ENCODE measurements around the gene BEND3. TPM values are rescaled to one million over a fixed set of nuclear protein-coding genes. Genes with fewer than 3 reads are reported as not detected.

Gene BEND3
- total RNA-seq, 2 donors from 2014 or later, result 0.54 to 4.2 TPM

- Histone ChIP-seq H3K27me3 (replicated peaks; ENCODE audit: insufficient read depth) (no peaks in the 10 kb centered on the region), H3K9me3 (no peaks in the 10 kb centered on the region), H3K36me3 (no peaks in the 10 kb centered on the region), H3K27ac (no peak overlapping the region), H3K4me1 (ENCODE audit: control insufficient read depth in 1 of 2, low read depth in 2 of 2) (peaks cover 4 to 20% of the 10 kb centered on the region in 2 donors), H3K4me3 (peak overlapping the region; percentile 92)
- no peak for TF ChIP-seq CTCF (IDR thresholded peaks at IDR 0.05)
- DNase-seq (ENCODE audit: low spot score), result no peak
- no peak for ATAC-seq (ENCODE audit: insufficient number of reproducible peaks, low FRiP score, low read depth)
Observed at GRCh38 chr6:107115695-107116327, 496 bp upstream of the BEND3 start.

- Histone ChIP-seq H3K36me3 (no peaks in the 10 kb centered on the region), H3K4me3 (peak overlapping the region; percentile 92), H3K27ac (no peak overlapping the region), H3K4me1 (ENCODE audit: control insufficient read depth in 1 of 2, low read depth in 2 of 2) (peaks cover 4 to 20% of the 10 kb centered on the region in 2 donors), H3K27me3 (replicated peaks; ENCODE audit: insufficient read depth) (no peaks in the 10 kb centered on the region), H3K9me3 (no peaks in the 10 kb centered on the region)
- peak; percentile 84 for TF ChIP-seq CTCF (IDR thresholded peaks at IDR 0.05)
- DNase-seq (ENCODE audit: low spot score) (peak; percentile 21), ATAC-seq (ENCODE audit: insufficient number of reproducible peaks, low FRiP score, low read depth) (peak; percentile 53)
Observed at GRCh38 chr6:107114213-107114925, 946 bp downstream of the BEND3 start.

- ATAC-seq (ENCODE audit: insufficient number of reproducible peaks, low FRiP score, low read depth) (no peak), DNase-seq (ENCODE audit: low spot score) (no peak)
- Histone ChIP-seq H3K9me3 (no peaks in the 10 kb centered on the region), H3K4me3 (no peak overlapping the region), H3K27ac (no peak overlapping the region), H3K27me3 (replicated peaks; ENCODE audit: insufficient read depth) (no peaks in the 10 kb centered on the region), H3K4me1 (ENCODE audit: control insufficient read depth in 1 of 2, low read depth in 2 of 2) (peaks cover 4 to 8% of the 10 kb centered on the region in 2 donors), H3K36me3 (no peaks in the 10 kb centered on the region)
- no peak for TF ChIP-seq CTCF (IDR thresholded peaks at IDR 0.05)
Observed at GRCh38 chr6:107110200-107110599, 5.1 kb downstream of the BEND3 start.

GRCh38 chr6:107108201-107108890 is 7.0 kb downstream of the BEND3 start:
- ATAC-seq (ENCODE audit: insufficient number of reproducible peaks, low FRiP score, low read depth), result no peak
- Histone ChIP-seq H3K4me3 (no peak overlapping the region), H3K4me1 (ENCODE audit: control insufficient read depth in 1 of 2, low read depth in 2 of 2) (peaks cover 0 to 2% of the 10 kb centered on the region in 2 donors), H3K27me3 (replicated peaks; ENCODE audit: insufficient read depth) (no peaks in the 10 kb centered on the region), H3K27ac (no peak overlapping the region), H3K9me3 (no peaks in the 10 kb centered on the region), H3K36me3 (no peaks in the 10 kb centered on the region)
- no peak for TF ChIP-seq CTCF (IDR thresholded peaks at IDR 0.05)
- no peak for DNase-seq (ENCODE audit: low spot score)

- Histone ChIP-seq H3K4me1 (ENCODE audit: control insufficient read depth in 1 of 2, low read depth in 2 of 2) (no peaks in the 10 kb centered on the region), H3K36me3 (no peaks in the 10 kb centered on the region), H3K4me3 (no peak overlapping the region), H3K9me3 (no peaks in the 10 kb centered on the region), H3K27ac (no peak overlapping the region), H3K27me3 (replicated peaks; ENCODE audit: insufficient read depth) (no peaks in the 10 kb centered on the region)
- no peak for ATAC-seq (ENCODE audit: insufficient number of reproducible peaks, low FRiP score, low read depth)
- no peak for TF ChIP-seq CTCF (IDR thresholded peaks at IDR 0.05)
- DNase-seq (ENCODE audit: low spot score), result no peak
Observed at GRCh38 chr6:107107791-107108190, 7.5 kb downstream of the BEND3 start.

Measured in thoracic aorta (tissue), 2 donors.